ENCODE data around the gene AGBL3.

DNA sequence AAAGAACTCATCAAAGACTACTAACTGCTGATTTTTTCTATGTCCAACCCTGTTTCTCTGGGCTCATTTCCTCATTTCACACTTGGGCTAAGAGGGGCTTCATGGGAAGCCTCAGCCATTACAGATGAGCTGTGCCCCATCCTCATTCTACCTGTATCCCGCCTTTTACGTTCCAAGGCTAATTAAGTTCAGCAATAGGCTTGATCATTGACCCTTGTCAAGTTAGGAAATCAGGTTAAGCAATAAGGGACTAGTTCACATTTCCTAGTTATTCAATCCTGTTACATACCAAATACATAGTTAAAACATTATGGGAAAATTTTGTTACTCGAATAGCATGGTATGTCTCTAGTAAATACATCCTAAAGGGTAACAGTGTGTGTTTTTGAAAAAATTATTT is 29.3 kb upstream of the AGBL3 start:
- TF ChIP-seq SP2 (IDR thresholded peaks at IDR 0.05; ENCODE audit: low read length) = no peak
- no peak for TF ChIP-seq BCL11A (IDR thresholded peaks at IDR 0.05; ENCODE audit: low read depth in 2 of 2, low read length in 2 of 2)
- no peak for TF ChIP-seq POLR2A (IDR thresholded peaks at IDR 0.05; ENCODE audit: control extremely low read depth in 1 of 2, low read depth in 2 of 2, low read length in 2 of 2)
- TF ChIP-seq, protein P1, sequence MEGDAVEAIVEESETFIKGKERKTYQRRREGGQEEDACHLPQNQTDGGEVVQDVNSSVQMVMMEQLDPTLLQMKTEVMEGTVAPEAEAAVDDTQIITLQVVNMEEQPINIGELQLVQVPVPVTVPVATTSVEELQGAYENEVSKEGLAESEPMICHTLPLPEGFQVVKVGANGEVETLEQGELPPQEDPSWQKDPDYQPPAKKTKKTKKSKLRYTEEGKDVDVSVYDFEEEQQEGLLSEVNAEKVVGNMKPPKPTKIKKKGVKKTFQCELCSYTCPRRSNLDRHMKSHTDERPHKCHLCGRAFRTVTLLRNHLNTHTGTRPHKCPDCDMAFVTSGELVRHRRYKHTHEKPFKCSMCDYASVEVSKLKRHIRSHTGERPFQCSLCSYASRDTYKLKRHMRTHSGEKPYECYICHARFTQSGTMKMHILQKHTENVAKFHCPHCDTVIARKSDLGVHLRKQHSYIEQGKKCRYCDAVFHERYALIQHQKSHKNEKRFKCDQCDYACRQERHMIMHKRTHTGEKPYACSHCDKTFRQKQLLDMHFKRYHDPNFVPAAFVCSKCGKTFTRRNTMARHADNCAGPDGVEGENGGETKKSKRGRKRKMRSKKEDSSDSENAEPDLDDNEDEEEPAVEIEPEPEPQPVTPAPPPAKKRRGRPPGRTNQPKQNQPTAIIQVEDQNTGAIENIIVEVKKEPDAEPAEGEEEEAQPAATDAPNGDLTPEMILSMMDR (IDR thresholded peaks at IDR 0.05; ENCODE audit: control extremely low read depth in 1 of 3, insufficient read depth in 1 of 3, low read depth in 1 of 3, low read length in 3 of 3) = no peak
- TF ChIP-seq POLR2AphosphoS5 (IDR thresholded peaks at IDR 0.05; ENCODE audit: low read depth, low read length) = no peak
- no peak for TF ChIP-seq MAFK (IDR thresholded peaks at IDR 0.05; ENCODE audit: low read depth, low read length)
- no peak for TF ChIP-seq EZH2 (IDR thresholded peaks at IDR 0.05; ENCODE audit: low read depth, low read length, severe bottlenecking)

All from H1 (cell line).